Left forelimb (tissue), 1 donor: ENCODE data around the gene EZH2.

Experiments used
- DNase-seq: peaks from one replicate; pipeline ENCODE4 v3.0.0-alpha.2; 2018; ENCODE audit warnings: low spot score

The EZH2 gene

DNA sequence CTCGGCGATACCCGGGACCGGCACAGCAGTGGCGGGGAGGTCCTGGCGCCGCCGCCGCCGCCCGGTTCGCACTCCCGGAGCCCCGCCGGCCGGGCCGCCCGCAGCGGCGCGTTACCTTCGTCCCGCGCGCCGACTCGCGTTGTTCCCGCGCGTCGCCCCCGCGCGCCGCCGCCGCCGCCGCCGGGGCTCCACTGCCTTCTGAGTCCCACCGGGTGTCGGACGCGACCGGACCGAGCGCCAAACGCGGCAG lies at the start of gene EZH2:
Gene EZH2, minus strand, starts transcription at position 243 of the 250 bp plus-strand sequence. CDS start 36,993 bp downstream, outside the sequence.
- no peak for DNase-seq

DNA sequence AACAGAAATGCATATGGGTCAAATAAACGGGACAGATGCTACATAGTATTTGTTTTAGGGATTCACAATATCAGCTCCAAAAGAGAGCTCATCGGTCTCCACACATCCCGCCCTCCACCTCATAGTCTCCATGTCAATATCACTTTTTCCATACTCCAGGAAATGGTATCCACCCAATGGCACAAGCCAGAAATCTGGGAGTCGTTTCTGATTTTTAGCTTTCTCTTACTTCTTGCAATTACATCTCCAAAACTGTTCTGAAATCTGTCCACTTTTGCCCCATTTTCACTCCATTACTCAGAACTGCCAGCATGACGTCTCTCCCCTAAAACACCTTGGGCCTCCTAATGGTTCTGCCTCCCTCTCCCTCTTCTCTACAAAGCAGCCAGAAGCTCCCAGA lies 47.4 kb upstream of the EZH2 start:
- peak; percentile 42 for DNase-seq

DNA sequence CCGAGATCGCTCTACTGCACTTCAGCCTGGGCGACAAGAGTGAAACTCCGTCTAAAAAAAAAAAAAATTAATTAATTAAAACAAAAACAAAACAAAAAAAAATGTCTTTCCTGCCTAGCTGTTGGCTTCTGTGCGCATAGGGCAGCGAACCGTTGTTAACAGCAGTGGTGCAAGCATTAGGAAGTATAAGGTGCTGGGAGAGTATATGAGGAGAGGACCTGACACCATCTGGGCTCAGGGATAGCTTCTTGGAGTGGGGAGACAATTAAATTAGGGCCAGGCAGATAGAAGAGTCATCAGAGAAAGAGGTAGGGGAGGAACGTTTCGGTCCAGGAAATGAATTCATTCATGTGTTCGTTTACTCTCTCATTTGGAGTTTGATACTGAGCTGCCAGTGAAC lies 46.2 kb upstream of the EZH2 start:
- peak; percentile 34 for DNase-seq

DNA sequence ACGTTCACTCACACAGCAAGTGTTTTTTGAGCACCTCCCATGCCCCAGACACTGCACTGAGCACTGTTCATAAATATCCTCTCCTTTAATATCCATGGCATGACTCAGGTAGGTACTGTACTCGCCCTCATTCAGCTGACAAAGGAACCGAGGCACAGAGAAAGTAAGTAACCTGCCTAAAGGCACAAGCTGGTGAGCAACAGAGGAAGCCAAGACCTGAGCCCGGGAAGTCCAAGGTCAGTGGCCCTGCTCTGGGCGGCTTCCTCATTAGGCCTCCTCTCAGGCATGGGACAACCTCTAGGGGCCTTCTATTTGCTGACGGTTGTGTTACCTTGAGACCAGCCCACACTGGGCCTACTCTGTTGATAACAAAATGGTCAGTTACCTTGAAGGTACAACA lies 45.1 kb upstream of the EZH2 start:
- no peak for DNase-seq

DNA sequence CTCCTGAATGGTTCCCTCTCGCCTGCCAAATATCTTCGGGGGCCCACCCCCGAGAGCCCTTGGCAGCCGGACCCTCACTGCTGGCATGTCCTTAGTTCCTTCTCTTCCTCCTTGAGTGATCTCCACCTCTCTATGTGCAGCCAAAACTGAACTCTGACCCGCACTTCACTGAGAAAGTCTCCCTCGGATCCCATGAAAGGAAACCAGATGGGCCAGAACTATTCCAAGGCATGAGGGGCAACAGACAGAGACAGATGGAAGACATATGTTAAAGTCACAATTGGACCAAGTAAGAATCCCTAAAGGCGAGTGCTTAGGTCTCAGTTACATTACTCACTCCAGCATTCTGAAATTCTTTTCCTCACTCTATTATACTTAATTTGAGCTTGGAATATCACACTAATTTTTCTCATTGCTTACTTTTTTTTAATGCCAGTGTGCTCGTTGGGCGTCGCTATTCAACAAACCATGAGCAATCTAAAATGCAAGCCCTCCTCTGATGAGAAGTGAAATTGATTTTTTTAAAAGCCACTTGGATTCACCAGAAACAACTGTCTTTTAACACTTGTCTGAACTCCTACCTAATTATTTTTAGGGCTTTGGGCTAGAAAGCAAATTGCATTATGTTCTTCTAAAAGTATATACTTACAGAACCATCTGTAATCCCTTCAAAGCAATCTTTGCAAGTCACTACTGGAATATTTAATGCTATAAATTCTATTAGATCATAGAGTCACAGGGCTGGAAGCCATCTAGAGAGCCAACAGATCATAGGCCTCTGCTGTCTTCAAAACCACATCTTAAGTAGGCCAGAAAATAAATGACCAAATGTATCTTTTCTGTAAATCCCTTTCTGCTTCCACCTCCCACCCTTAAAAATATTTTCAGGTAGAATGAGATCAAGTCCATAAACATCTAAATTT lies 43.3 kb upstream of the EZH2 start:
- peak; percentile 77 for DNase-seq

DNA sequence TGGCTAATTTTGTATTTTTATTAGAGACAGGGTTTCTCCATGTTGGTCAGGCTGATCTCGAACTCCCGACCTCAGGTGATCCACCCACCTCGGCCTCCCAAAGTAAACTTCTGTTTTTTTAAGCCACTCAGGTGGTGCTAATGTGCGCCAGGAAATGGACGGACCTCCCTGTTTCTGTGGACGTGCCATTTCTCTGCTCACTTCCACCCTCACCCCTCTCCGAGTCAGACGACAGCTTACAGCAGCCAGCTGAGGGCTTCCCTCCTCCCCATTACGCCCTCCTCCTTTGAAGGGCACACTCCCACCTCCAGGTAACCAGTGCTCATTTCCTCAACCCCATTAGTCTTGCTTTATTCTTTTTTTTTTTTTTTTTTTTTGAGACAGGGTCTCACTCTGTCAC lies 41.7 kb upstream of the EZH2 start:
- no peak for DNase-seq

DNA sequence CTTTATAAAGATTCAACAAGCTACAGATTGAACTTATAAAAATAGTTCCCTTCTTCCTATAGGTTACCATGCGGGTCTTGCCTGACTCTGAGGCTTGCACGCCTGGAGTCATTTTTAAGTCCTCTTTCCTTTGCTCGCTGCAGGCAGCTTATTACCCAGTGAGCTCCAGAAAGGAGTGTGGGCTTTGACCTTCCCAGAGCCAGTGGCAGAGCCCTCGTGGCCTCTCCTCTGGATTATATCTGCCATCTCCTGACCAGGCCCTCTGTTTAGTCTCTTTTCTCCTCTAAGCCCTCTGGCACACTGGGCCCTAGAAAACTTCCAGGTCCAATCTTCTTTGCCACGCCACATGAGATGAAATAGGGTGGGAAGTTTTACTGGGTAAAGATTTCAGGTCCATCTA lies 39.9 kb upstream of the EZH2 start:
- DNase-seq: no peak

DNA sequence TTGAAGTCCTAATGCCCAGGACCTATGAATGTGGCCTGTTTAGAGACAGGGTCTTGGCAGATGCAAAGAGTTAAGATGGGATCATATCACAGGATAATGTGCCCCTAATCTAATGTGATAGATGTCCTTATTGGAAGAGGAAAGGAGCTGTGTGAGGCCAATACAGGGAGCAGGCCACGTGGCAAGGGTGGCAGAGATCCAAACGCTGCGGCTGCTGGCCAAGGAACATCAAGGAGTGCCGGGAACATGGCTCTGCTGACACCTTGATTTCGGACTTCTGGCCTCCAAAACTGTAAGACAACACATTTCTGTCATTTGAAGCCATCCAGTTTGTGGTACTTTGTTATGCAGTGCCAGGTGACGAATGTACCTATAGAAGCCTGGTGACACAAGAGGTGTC lies 37.7 kb upstream of the EZH2 start:
- DNase-seq: no peak

DNA sequence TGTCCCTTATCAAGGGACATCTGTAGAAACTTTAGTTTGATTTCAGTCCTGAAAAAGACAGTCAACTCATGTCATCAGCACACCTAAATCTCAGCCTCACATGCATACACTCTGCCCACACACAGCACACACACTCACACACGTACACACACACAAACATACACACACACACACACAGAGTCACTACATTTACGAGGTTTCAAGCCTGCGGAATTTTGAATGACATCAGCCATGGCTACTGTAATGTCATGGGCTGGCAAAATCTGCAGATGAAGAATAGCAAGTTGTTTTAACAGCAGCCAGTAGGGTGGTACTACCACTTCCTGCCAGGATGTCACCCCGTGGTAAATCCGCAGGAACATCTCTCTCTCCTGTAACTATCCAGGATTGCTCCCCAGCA lies 37.1 kb upstream of the EZH2 start:
- DNase-seq: no peak

DNA sequence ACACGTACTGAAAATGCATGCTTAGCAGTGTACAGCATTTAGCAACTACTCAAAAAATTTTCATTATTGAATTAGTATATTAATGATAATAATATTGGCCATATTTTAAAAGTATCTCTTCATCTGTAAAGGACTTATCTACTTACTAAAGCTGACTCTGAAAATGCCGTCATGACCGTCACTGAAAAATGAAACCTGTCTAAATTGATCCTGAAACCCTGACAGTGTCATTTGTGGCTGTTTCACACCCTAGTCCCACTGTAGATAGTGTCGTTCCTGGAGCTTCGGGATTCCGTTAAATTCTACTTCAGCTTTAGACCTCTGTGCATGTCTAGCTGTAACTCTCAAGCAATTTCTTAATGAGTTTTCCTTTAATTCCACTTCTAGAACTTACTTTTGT lies 35.8 kb upstream of the EZH2 start:
- DNase-seq: no peak

DNA sequence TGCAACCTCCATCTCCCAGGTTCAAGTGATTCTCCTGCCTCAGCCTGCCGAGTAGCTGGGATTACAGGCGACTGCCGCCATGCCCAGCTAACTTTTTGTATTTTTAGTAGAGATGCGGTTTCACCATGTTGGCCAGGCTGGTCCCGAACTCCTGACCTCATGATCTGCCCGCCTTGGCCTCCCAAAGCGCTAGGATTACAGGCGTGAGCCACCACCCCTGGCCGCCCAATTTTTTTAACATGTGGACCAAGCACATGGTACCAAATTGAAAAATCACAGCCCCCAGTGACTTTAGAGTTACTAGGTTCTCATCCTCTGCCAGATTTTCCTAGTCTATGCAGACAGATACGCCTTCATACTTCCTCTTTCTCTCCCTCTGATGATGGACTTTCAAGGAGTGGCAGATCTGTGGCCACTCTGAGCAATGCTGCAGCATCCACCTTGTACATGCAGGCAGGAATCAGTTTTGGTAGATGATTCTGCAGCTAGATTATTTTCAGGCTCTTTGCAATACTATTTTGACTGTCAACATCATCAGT lies 34.0 kb upstream of the EZH2 start:
- no peak for DNase-seq

DNA sequence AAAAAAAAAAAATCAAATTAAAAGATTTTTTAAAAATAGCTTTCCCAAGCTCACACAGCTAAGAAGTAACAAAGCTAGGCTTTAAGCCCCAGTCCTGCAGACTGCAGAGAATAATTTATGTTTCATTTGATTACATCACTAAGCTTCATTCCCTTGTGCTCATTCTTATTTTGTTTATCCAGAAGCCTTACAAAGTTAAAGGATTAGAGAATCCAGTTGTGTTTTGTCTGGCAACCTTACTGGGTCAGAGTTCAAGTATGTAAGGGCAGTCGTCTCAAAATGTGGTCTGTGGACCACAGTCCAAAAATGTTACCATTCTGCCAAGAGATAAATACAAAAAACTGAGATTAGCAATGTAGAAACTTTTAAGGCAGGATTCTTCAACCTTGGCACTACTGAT lies 32.1 kb upstream of the EZH2 start:
- no peak for DNase-seq

DNA sequence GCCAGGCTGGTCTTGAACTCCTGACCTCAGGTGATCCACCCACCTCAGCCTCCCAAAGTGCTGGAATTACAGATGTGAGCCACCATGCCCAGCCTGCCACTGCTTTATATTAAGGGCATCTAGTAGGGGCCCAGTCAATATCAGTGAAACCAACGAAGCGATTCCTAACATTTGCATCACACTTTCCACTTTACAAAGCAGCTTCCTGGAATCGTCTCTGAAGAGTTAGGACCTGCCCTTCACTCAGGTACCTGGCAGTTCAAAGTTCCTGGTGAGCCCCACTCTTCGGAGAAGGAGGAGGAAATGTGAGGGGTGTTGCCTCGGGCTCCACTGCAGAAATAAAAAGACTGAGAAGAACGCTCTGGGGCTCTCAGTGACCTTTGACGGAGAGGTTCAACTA lies 31.1 kb upstream of the EZH2 start:
- DNase-seq: no peak

DNA sequence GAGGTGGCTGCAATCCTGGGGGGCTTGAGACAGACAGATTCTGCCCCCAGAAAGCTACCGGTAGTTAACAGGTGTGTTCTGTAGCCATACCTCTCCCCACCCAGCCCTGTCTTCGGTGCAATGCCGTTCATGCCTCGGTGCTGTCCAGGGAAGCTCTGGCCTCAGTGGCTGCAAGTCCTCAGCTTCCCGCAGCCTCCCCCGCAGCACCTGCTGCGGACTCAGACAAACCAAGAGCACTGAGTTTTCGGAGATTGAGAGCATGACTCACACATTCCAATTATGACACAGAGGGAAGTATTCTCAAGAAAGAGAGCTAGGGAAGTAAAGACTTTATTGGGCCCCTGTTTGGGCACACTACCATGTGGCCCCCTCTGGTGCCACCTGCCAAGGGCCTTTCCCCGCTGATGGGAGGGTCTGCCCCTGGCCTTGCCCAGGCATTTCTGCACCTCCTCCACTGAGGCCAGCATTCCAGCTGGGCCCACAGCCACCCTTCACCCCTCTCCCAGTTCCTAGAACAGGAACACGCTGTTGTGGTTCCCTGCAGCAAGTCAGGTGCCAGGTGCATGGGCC lies 30.2 kb upstream of the EZH2 start:
- no peak for DNase-seq

DNA sequence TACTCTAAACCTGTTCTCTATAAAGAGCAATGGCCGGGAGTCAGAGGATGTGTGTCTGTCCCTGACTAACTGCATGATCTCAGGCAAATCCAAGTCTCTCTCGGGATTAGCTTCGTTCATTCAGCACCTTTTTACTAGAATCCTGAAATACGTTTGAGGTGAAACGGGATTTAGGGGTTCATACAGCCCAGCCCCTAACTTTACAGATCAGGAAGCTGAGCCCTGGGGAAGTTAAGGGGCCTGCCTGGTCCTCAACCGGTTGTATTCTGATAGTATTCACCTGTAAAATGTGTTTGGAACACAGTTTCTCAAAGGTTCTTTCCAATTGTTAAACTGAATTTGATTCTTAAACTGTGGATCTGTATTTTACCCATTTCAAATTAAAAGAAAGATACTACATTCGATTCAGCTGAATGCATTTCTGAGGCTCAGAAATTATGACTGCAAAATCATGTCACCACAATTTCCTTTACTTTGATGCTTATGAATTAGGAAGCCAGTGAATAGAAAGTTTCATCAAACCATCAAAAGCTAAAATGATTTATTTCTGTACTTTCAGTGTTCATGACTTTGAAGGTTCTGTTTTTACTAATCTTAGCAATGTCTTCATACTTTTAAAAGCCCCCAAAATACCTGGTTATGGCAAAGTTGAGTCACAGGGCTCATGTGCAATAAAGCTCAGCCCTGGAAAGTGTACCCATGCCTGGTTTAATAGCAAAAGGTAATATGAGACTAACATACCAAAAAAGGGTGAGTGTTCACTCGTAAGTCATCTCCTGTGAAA lies 28.9 kb upstream of the EZH2 start:
- DNase-seq: no peak

DNA sequence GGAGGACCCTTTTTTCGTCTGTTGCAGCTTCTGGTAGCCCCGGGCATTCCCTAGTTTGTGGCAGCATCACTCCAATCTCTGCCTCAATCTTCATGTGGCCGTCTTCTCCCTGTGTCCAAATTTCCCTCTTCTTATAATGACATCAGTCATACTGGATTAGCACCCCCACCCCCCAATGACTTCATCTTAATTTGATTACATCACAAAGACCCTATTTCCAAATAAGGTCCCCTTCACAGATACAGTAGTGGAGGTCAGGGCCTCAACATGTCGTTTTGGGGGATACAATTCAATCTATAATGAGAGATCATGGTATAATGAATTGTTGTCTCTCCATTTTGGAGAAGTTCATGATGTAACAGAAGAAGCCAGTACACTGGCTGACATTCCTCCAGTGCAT lies 28.1 kb upstream of the EZH2 start:
- no peak for DNase-seq

DNA sequence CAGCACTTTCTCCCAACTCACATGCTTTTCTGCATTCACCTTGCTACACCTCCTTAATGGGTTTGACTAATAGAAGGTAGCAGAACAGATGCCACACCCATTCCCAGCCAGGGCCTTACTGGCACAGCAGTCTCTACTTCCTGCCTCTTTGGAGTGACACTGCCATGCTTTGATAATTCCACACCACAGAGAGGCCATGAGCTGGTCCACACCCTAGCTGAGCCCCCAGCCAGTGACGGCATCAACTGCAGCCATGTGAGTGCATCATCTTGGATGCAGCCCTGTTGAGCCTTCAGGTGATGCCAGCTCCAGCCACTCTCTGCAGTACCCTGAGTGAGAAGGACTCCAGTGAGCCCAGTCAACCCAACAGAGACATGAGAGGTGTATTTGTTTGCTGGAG lies 27.5 kb upstream of the EZH2 start:
- DNase-seq: no peak

DNA sequence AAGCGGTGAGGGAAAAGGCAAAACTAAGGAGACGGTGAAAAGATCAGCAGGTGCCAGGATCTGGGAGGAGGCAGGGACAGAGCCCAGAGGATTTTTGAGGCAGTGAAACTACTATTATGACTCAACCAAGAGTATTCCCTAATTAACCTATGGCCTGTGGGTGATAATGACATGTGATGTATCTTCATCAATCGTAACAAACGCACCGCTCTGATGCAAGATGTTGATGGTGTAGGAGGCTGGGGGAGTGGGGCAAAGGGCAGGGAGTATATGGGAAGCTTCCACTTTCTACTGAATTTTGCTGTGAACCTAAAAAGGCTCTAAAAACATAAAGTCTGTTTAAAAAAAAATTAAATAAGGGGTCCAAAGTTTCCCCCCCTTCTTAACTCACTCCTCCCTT lies 25.5 kb upstream of the EZH2 start:
- DNase-seq: no peak

DNA sequence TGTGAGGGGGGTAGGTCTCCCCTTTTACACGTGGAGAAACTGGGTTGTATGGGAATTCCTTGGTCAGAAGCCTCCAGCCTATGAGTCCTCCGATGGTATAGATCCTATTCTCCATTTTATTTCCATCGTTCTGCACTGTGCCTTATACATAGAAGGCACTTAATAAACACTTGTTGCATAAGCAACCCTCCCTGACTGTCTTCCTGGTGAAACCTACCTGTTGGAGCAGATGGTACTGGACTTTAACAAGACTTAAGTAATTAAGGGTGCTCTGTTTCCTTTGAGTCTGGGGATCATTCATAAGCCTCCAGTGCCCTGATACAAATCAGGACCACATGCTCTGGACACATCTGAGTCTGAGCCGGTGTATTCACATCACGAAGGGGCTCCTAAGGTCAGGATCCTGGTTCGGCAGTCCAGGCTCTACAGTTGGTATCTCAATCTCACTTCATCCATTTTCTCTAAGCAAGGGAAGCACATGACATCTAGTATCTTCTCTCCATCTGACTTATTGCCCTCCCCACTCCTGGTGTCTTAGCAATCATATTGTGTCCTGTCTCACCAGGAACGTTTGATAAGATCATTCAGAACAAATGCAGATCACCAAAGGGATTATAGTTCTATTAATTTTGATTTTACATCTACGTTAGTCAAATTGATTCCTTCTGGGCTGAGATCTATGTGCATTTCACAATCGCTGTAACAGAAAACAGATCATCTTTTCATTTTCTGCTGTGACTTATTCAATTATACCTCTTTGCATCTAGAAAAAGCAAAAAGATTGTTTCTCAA lies 22.8 kb upstream of the EZH2 start:
- DNase-seq: no peak

DNA sequence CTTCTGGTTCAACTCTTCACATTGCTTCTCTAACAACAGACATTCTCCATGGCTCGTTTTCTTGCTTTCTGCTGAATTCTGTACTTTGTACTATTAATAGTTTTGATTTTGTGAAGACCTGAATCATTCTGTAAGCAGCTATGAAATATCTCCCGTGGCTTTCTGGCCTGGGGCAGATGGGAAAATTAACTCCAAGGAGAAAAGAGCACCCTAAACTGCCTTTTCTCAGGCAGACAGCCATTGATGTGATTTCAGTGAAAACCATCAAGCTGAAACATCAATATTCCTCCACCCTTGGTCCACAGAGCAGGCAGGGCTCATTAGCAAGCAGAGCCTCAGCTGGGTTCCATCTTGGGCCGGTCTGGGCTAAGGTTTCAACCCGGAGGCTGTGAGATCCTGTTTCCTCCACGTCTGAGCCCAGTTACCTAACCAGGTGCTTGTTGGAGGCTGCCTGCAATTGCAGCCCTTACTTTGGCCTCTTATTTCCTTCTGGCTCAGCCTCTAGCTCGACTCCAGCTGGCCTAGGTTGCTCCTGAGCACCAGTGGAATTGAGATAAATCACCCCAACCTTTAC lies 21.1 kb upstream of the EZH2 start:
- DNase-seq: no peak

DNA sequence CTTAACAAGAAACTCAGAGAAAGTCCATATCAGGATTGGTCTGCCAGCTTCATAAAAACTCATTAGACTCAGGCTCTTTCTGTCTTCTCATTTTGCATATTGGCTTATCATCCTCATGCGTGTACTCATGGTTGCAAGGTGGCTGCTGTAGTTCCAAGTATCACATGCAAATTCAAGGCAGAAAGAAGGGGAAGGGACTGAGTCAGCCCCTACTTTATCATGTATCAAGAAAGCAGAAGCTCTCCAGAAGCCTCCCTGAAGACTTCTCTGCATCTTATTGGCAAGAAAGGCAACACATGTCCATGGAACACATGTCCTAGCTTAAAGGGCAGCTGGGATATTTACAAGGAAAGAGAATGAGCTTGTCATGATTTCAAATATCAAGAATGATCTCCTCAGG lies 19.4 kb upstream of the EZH2 start:
- no peak for DNase-seq

DNA sequence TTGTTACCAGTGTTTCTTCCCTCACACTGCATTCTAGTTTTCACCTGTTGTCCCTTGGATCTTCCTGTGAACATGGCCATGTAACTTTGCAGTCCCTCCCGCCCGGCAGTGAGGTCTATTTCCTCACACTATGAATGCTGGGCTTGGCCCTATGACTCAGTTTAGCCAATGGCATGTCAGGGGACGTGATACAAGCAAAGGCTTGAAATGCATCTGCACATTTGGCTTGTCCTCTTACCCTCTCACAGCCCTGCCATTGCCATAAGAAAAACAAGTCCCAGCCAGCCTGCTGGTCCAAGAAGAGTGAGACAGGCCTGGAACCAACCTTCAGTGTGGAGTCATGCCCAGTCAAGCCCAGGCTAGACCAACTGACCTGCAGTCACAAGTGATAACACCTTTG lies 17.1 kb upstream of the EZH2 start:
- DNase-seq: no peak
